ENCODE data around the gene ADAMTS18.

- no peak for TF ChIP-seq CTCF (IDR thresholded peaks at IDR 0.05)
- TF ChIP-seq POLR2AphosphoS5 (IDR thresholded peaks at IDR 0.05), result no peak
These were observed 32.7 kb downstream of the ADAMTS18 start for GRCh38 chr16:77402118-77402517.

All from suprapubic skin (tissue), 3 donors.